HL-60 (cell line): Measurements from ENCODE around the gene SIL1.

ENCODE experiments used
- POLR2AphosphoS5 ChIP-seq: IDR thresholded peaks from 2 replicates; pipeline ENCODE4 v1.6.1; 2012; ENCODE audit warnings: low read depth
- SPI1 ChIP-seq: IDR thresholded peaks from 2 replicates; pipeline ENCODE4 v1.6.1; 2012; ENCODE audit warnings: low read depth, mild to moderate bottlenecking, borderline replicate concordance
- TF ChIP-seq, protein P1 (sequence below): IDR thresholded peaks from one replicate; pipeline ENCODE4 v1.5.1; 2011; ENCODE audit warnings: low read length, control low read depth, inconsistent platforms; ENCODE audit not compliant: insufficient read depth
- TF ChIP-seq, protein P2 (sequence below): IDR thresholded peaks from 2 replicates; pipeline ENCODE4 v1.6.1; 2012; ENCODE audit warnings: low read depth; ENCODE audit not compliant: insufficient replicate concordance

DNA sequence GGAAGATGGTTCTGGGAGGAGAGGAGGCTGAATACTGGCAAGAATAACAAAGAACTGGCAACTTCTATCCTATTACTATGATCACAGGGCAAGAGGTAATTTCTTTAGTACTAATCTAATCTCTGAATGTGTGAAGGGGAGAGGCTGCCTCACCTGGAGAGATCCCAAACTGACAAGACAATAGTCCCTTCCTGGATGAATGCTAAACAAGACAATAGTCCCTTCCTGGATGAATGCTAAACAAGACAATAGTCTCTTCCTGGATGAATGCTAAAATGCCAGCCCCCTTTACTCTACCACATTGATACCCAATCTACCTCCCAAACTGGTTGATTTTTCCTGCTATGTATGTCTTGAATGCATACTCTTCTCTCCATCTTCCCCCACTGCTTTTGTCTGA, 145.2 kb downstream of the SIL1 start:
- TF ChIP-seq, protein P1, sequence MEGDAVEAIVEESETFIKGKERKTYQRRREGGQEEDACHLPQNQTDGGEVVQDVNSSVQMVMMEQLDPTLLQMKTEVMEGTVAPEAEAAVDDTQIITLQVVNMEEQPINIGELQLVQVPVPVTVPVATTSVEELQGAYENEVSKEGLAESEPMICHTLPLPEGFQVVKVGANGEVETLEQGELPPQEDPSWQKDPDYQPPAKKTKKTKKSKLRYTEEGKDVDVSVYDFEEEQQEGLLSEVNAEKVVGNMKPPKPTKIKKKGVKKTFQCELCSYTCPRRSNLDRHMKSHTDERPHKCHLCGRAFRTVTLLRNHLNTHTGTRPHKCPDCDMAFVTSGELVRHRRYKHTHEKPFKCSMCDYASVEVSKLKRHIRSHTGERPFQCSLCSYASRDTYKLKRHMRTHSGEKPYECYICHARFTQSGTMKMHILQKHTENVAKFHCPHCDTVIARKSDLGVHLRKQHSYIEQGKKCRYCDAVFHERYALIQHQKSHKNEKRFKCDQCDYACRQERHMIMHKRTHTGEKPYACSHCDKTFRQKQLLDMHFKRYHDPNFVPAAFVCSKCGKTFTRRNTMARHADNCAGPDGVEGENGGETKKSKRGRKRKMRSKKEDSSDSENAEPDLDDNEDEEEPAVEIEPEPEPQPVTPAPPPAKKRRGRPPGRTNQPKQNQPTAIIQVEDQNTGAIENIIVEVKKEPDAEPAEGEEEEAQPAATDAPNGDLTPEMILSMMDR = no peak
- TF ChIP-seq POLR2AphosphoS5 (no peak), SPI1 (no peak)
- TF ChIP-seq, protein P2, sequence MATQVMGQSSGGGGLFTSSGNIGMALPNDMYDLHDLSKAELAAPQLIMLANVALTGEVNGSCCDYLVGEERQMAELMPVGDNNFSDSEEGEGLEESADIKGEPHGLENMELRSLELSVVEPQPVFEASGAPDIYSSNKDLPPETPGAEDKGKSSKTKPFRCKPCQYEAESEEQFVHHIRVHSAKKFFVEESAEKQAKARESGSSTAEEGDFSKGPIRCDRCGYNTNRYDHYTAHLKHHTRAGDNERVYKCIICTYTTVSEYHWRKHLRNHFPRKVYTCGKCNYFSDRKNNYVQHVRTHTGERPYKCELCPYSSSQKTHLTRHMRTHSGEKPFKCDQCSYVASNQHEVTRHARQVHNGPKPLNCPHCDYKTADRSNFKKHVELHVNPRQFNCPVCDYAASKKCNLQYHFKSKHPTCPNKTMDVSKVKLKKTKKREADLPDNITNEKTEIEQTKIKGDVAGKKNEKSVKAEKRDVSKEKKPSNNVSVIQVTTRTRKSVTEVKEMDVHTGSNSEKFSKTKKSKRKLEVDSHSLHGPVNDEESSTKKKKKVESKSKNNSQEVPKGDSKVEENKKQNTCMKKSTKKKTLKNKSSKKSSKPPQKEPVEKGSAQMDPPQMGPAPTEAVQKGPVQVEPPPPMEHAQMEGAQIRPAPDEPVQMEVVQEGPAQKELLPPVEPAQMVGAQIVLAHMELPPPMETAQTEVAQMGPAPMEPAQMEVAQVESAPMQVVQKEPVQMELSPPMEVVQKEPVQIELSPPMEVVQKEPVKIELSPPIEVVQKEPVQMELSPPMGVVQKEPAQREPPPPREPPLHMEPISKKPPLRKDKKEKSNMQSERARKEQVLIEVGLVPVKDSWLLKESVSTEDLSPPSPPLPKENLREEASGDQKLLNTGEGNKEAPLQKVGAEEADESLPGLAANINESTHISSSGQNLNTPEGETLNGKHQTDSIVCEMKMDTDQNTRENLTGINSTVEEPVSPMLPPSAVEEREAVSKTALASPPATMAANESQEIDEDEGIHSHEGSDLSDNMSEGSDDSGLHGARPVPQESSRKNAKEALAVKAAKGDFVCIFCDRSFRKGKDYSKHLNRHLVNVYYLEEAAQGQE = no peak
